Suprapubic skin (tissue), 4 donors: Measurements from ENCODE around the gene HIVEP3. TPM values are rescaled to one million over a fixed set of nuclear protein-coding genes. Genes with fewer than 3 reads are reported as not detected.

Source experiments
- DNase-seq, 2 donors: peaks; one replicate each; pipeline ENCODE4 v3.0.0-alpha.2; 2019; ENCODE audit warnings: low spot score in 2 of 2
- H3K27ac ChIP-seq: fragments of 200-600 bp; sonication (generic); one replicate; pipeline ENCODE4 v1.5.1; 2019
- H3K27me3 ChIP-seq: fragments of 200-600 bp; sonication (generic); one replicate; pipeline ENCODE4 v1.5.1; 2019
- H3K36me3 ChIP-seq: fragments of 200-600 bp; sonication (generic); one replicate; pipeline ENCODE4 v1.5.1; 2019
- H3K4me1 ChIP-seq: fragments of 200-600 bp; sonication (generic); one replicate; pipeline ENCODE4 v1.5.1; 2019
- H3K4me3 ChIP-seq: fragments of 200-600 bp; sonication (generic); one replicate; pipeline ENCODE4 v1.5.1; 2019; ENCODE audit warnings: mild to moderate bottlenecking
- H3K9me3 ChIP-seq: fragments of 200-600 bp; sonication (generic); one replicate; pipeline ENCODE4 v1.5.1; 2019
- EP300 ChIP-seq: sonication (generic); formaldehyde crosslinking; IDR thresholded peaks from one replicate; pipeline ENCODE4 v1.6.1; 2017; ENCODE audit warnings: antibody characterized with exemption
- POLR2A ChIP-seq, 2 donors: fragments of 450-650 bp; IDR thresholded peaks; one replicate each; pipeline ENCODE4 v1.6.1; 2017; ENCODE audit warnings: antibody characterized with exemption in 2 of 2, mild to moderate bottlenecking in 2 of 2, moderate library complexity in 2 of 2
- POLR2AphosphoS5 ChIP-seq, 3 donors: sonication (generic); formaldehyde crosslinking; IDR thresholded peaks; one replicate each; pipeline ENCODE4 v1.6.1; 2017; ENCODE audit warnings: antibody characterized with exemption in 3 of 3
- WGBS: methylation state at CpG from one replicate; pipeline ENCODE4 v1.1.5; 2018; 5-methylcytosine and 5-hydroxymethylcytosine counted together
- total RNA-seq, 4 donors: library from RNA; depleted of rRNA; stranded (reverse); fragments of >200 nt; gene quantifications; one replicate each; pipeline ENCODE4 v1.1.0, GENCODE V29; 2016
- TF ChIP-seq, protein P1 (sequence below), 2 donors: fragments of 200-600 bp in 1 of 2; fragments of 450-650 bp in 1 of 2; sonication (generic) in 1 of 2; IDR thresholded peaks; one replicate each; pipeline ENCODE4 v1.5.1; 2016 to 2019; ENCODE audit warnings: antibody characterized with exemption in 2 of 2, mild to moderate bottlenecking in 1 of 2, moderate library complexity in 1 of 2

The HIVEP3 gene
- total RNA-seq, 4 donors from 2014 or later = 11.3 to 23.9 (median 18.3) TPM

DNA sequence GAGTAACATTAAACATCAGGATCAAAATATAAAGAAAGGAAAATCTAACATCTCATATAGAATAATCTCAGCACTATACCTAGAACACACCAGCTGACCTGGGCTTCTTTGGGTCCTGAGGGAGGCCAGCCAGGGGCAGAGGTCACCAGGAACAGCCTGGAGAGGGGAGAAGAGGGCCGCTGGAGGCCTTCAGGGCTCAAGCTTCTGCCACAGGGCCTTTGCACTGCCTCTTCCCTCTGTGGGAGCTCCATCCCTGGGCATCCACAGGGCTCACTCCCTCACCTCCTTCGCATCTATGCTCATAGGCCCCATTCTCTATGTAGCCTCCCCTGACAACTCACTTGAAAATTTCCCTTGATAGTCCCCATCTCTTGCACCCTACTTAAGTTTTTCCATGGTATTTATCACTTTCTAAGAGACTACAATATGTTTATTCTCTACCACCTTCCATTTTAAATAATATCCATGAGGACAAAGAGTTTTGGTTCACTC, 73.9 kb downstream of the HIVEP3 start:
- DNase-seq = no peak
- WGBS = 94% methylated on average over 2 of the region's 2 CpGs
- TF ChIP-seq POLR2A (IDR thresholded peaks at IDR 0.05) (no peak), EP300 (no peak), POLR2AphosphoS5 (IDR thresholded peaks at IDR 0.05) (no peak)
- TF ChIP-seq, protein P1, sequence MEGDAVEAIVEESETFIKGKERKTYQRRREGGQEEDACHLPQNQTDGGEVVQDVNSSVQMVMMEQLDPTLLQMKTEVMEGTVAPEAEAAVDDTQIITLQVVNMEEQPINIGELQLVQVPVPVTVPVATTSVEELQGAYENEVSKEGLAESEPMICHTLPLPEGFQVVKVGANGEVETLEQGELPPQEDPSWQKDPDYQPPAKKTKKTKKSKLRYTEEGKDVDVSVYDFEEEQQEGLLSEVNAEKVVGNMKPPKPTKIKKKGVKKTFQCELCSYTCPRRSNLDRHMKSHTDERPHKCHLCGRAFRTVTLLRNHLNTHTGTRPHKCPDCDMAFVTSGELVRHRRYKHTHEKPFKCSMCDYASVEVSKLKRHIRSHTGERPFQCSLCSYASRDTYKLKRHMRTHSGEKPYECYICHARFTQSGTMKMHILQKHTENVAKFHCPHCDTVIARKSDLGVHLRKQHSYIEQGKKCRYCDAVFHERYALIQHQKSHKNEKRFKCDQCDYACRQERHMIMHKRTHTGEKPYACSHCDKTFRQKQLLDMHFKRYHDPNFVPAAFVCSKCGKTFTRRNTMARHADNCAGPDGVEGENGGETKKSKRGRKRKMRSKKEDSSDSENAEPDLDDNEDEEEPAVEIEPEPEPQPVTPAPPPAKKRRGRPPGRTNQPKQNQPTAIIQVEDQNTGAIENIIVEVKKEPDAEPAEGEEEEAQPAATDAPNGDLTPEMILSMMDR (IDR thresholded peaks at IDR 0.05) = no peak
- Histone ChIP-seq H3K4me1 (no peaks in the 10 kb centered on the region), H3K27ac (no peak overlapping the region), H3K4me3 (no peak overlapping the region), H3K27me3 (no peaks in the 10 kb centered on the region), H3K9me3 (no peaks in the 10 kb centered on the region), H3K36me3 (no peaks in the 10 kb centered on the region)

DNA sequence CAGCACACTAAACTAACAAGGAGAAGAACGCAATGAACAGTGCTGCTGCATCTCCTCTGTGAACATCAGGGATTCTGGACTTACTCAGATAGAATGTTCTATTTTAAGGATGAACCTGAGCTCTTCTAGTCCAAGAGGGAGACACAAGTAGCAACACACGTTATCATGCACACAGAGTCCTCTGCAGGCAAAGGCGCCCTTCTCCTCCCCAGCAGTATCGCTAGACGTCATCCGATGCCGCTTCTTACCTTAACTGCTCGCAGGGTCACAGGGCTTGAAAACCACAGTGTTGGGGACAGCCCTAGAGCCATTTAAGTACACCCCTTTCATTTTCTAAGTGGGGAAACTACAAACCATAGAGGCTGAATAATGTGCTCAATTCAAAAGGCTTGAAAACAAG, 74.5 kb downstream of the HIVEP3 start:
- Histone ChIP-seq H3K4me3 (no peak overlapping the region), H3K36me3 (no peaks in the 10 kb centered on the region), H3K27me3 (no peaks in the 10 kb centered on the region), H3K9me3 (no peaks in the 10 kb centered on the region), H3K4me1 (no peaks in the 10 kb centered on the region), H3K27ac (no peak overlapping the region)
- WGBS = 92% methylated on average over 8 of the region's 8 CpGs
- no peak for DNase-seq
- TF ChIP-seq EP300 (no peak), POLR2AphosphoS5 (IDR thresholded peaks at IDR 0.05) (no peak), POLR2A (IDR thresholded peaks at IDR 0.05) (no peak)
- TF ChIP-seq, protein P1 (IDR thresholded peaks at IDR 0.05) = no peak

DNA sequence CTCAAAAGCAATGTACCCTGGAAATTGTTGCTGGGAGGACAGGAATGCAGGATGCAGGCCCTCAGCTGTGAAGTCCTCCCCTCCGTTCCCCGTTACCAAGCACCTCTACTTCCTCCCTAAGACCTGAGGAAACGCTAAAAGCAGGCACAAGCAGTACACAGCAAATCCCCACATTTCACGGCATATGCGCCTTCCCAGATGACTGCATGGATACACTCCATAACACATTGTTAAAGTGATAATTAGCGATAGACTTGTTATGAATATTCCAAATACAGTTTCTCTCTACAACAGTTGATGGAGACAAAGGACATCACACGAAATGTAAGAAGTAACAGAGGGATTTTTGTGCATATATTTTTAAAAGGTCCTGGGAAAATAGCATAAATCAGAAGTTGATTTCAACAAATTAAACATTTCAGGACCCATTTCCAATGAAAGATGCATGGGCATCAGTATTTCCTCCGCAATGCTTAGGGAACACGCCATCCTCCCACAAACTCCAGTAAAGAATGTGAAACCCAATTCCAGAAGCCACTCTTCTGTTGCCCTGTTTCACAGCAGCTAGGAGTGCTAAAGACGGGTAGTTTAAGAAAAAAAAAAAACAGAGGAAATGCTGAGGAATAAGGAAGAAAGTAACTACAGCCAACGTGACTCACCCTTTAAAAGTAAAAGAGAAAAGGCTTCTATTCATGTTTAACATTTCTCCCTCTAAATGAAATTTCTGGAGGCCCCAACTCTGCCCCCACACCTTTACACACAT, 75.5 kb downstream of the HIVEP3 start:
- H3K36me3 ChIP-seq = no peaks in the 10 kb centered on the region
- DNase-seq = no peak
- no peaks in the 10 kb centered on the region for H3K4me1 ChIP-seq
- no peak overlapping the region for H3K4me3 ChIP-seq
- H3K27ac ChIP-seq = no peak overlapping the region
- H3K9me3 ChIP-seq = no peaks in the 10 kb centered on the region
- TF ChIP-seq EP300 (no peak), POLR2A (IDR thresholded peaks at IDR 0.05) (no peak), POLR2AphosphoS5 (IDR thresholded peaks at IDR 0.05) (no peak)
- TF ChIP-seq, protein P1 (IDR thresholded peaks at IDR 0.05) = no peak
- H3K27me3 ChIP-seq = no peaks in the 10 kb centered on the region
- WGBS = 72% methylated on average over 11 of the region's 11 CpGs

DNA sequence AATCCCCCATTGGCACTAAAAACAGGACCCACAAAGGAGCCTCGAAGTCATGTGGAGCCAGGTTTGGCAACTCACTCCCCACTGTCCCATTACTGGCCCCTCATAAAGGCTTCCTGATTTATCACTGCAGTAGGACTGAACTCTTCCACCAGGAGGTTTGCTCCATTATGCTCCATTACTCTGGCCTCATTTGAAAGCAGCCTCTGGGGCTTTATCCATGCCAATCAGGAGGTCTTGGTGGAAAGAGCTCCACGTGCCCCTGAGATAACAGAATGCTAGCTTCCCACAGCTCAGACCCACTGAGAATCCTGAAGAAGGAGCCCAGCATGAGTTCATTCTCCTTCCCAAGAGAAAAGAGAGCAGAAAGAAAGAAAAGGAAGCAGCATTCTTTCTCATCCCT, 76.4 kb downstream of the HIVEP3 start:
- 52% methylated on average over 2 of the region's 2 CpGs for WGBS
- Histone ChIP-seq H3K27ac (no peak overlapping the region), H3K4me3 (no peak overlapping the region), H3K4me1 (no peaks in the 10 kb centered on the region), H3K36me3 (no peaks in the 10 kb centered on the region), H3K9me3 (no peaks in the 10 kb centered on the region), H3K27me3 (no peaks in the 10 kb centered on the region)
- TF ChIP-seq POLR2A (IDR thresholded peaks at IDR 0.05) (no peak), POLR2AphosphoS5 (IDR thresholded peaks at IDR 0.05) (no peak), EP300 (no peak)
- TF ChIP-seq, protein P1 (IDR thresholded peaks at IDR 0.05) = no peak
- DNase-seq = no peak

DNA sequence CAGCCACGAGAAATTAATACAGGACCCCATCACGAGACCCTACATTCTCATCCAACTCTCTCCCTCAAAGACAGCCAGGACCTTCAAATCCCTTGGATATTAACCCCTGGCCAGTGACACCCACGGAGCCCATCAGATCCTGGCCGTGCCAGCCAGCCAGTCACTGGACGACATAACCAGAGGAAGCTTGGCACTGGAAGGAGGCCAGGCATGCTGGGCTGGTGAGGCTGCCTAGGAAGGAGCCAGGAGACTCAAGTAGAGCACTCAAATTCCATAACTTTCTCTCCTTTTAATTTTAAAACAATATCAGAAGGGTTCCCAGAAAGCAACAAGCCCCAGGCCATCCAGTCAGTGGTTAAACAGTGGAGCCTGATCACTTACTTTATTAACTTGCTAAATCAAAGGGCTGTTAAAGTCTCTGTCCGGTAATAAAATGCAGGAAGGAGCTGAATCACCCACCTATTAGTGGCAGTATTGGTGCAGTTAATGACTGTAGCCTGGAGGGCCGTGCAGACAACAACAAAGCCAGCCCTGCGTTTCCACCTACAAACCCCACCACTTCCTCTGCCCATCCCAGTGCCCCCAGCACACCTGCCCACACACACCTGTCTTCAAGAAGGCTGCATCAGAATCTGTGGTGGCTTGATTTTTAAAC, 78.0 kb downstream of the HIVEP3 start:
- no peak for DNase-seq
- TF ChIP-seq, protein P1 (IDR thresholded peaks at IDR 0.05) = no peak
- TF ChIP-seq POLR2AphosphoS5 (IDR thresholded peaks at IDR 0.05) = no peak
- no peak for TF ChIP-seq EP300
- TF ChIP-seq POLR2A (IDR thresholded peaks at IDR 0.05) = no peak
- H3K4me1 ChIP-seq = no peaks in the 10 kb centered on the region
- no peaks in the 10 kb centered on the region for H3K9me3 ChIP-seq
- H3K27ac ChIP-seq = no peak overlapping the region
- WGBS = 66% methylated on average over 8 of the region's 8 CpGs
- no peaks in the 10 kb centered on the region for H3K27me3 ChIP-seq
- no peaks in the 10 kb centered on the region for H3K36me3 ChIP-seq
- no peak overlapping the region for H3K4me3 ChIP-seq
